Mammary epithelial cell (primary cell): ENCODE measurements around the gene TMEM135.

Experiments
- CTCF ChIP-seq, 2 donors: IDR thresholded peaks in 1 of 2; conservative IDR thresholded peaks in 1 of 2; 2 replicates each; pipeline ENCODE4 v1.5.1; 2011 to 2012; ENCODE audit warnings: inconsistent platforms in 2 of 2, low read length in 2 of 2, mild to moderate bottlenecking in 2 of 2, control low read depth in 1 of 2, low read depth in 1 of 2; ENCODE audit not compliant: insufficient read depth in 1 of 2; ENCODE audit errors: extremely low read depth in 1 of 2
- EZH2 ChIP-seq: IDR thresholded peaks from 2 replicates; pipeline ENCODE4 v1.6.1; 2012; ENCODE audit warnings: low read length, inconsistent platforms, borderline replicate concordance

- no peak for TF ChIP-seq CTCF (conservative IDR thresholded peaks at IDR 0.05 in 1 of 2, IDR thresholded peaks at IDR 0.05 in 1 of 2; ENCODE audit: extremely low read depth in 1 of 2, insufficient read depth in 1 of 2, low read depth in 1 of 2, low read length in 2 of 2)
- no peak for TF ChIP-seq EZH2
Measured at GRCh38 chr11:87036756-87037449, 831 bp upstream of the TMEM135 start.
